Middle frontal gyrus (tissue), 1 donor: ENCODE data around the gene CNPY4.

Experiments used
- DNase-seq: peaks from one replicate; pipeline ENCODE4 v3.0.0-alpha.2; 2015; ENCODE audit warnings: low spot score; ENCODE audit errors: extremely low spot score

CNPY4 gene

GRCh38 chr7:100119072-100119969, at the start of gene CNPY4, which contains the start of gene TAF6:
Gene CNPY4 (plus strand): TSS chr7:100119634. CDS start chr7:100119745, 111 bp downstream.
Gene TAF6 (minus strand): TSS chr7:100119358. CDS start chr7:100114209, 5,149 bp downstream.
- DNase-seq: peak; percentile 86

- DNase-seq: no peak
Measured at GRCh38 chr7:100069991-100070390, 49.4 kb upstream of the CNPY4 start.

GRCh38 chr7:100071018-100071723, 48.3 kb upstream of the CNPY4 start:
- no peak for DNase-seq

GRCh38 chr7:100072462-100072861, 47.0 kb upstream of the CNPY4 start:
- DNase-seq: no peak

GRCh38 chr7:100074841-100075240, 44.6 kb upstream of the CNPY4 start:
- no peak for DNase-seq

DNA sequence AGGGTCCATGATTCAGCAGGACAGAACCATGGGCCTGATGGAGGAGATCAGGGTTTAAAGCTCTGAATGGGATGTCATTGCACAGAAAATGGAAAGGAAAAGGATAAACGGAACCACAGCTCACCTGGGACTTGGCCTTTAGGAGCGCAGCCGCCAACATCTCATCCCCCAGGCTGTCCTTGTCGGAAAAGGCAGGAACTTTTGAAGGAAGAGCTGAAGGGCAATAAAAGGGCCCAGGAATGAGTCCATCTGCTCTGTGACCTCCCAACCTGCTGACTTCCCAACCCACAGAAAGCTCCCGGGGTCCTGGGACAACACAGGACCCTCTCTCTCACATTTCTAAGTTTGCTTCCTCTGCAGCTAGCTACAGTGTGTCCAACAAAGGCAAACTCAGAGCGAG, 44.0 kb upstream of the CNPY4 start:
- DNase-seq: no peak

GRCh38 chr7:100077205-100077604, 42.2 kb upstream of the CNPY4 start:
- DNase-seq: no peak

DNA sequence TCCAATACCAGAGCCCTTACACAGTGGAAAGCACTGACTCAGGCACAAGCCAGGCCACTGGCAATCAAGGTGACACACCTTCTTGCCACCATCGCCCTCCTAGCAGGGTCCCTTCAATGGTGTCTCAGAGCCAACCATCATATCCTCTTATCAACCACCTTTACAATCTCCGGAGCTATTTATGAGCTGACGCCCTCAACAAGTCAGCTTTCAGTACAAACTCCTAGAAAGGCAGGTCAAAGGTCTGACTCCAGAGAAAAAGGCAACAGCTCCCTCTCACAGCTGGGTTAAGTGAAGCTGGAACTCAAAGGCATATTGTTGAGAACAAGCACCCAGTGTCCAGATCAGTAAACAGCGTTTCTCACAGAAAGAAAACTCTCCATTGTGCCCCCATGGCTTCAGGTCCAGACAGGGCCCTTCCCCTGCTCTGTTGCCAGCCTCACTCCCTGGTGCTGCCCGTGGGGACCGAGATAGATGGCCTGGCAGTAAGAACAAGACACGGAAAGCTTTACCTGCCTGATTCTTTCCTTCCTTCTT, 40.3 kb upstream of the CNPY4 start:
- DNase-seq: no peak

DNA sequence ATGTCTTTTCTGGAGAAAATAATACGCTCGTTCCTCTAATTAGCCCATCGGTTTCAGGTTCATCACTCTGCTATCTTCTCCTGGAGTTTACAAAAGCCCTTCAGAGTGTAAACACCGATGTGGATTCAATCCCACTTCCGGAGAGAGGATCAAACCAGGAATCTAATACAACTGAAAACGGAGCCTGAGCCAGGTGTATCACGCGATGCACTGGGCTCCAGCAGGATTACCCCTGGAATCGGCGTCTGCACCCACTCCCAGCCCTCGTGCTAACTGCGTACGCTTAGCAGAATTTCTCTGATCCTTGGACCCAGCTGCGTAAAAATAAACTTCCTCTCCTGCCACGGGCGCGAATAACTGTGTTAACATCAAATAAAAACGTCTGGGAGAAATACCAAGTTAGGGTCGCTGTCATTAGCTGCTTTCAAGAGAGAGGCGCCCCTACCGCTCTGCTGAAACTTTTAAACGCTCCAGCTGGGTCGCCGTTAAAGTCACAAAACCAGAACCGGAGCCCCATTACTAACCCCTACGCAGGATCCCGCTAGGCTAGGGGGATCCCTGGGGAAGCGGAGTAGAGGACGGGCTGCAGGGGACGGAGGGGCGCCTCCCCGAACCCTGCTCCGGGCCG, 38.4 kb upstream of the CNPY4 start:
- DNase-seq: no peak

DNA sequence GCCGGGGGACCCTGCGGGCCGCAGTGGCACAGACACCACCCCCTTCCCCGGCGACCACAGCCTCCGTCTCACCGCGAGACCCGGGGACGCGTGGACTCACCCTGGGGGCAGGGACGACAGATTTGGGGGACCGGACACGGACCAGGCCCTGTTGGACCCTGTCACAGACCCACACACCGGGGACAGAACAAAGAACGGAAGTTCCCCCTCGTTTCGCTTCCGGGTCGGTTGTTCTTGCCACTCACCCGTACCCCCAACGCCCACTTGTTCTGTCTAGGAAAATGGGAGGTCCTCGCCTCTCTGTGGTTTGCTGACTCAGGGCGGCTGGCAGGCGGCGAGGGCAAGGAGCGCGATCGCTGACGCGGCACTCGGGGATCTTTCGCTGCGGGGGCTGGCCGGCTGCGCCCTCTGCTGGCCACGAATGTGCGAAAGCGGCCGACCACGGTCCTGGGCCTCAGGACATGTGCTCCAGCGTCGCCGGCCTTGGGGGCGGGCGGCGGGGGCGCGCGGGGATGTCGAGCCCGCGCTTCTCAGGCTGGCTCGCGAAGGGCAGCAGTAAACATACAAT, 37.8 kb upstream of the CNPY4 start, which contains the start of gene ZNF3:
ZNF3 (minus strand) TSS at position 189 of the 568 bp plus-strand sequence. CDS start 4,366 bp downstream, outside the sequence.
- peak; percentile 98 for DNase-seq

DNA sequence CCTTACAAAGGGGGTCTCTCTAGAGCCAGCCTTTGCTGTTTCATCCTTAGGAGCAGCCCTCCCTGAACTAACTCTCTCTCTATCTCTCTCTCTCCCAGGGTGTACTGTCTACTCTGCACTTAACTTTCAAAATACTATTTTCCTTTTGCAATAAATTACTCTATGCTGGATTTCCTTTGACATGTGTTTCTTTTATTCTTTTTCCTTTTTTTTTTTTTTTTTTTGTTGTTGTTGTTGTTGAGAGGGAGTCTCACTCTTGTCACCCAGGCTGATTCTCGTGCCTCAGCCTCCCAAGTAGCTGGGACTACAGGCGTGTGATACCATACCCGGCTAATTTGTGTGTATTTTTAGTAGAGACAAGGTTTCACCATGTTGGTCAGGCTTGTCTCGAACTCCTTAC, 36.5 kb upstream of the CNPY4 start:
- no peak for DNase-seq

- no peak for DNase-seq
Measured at GRCh38 chr7:100085515-100085914, 33.9 kb upstream of the CNPY4 start.

DNA sequence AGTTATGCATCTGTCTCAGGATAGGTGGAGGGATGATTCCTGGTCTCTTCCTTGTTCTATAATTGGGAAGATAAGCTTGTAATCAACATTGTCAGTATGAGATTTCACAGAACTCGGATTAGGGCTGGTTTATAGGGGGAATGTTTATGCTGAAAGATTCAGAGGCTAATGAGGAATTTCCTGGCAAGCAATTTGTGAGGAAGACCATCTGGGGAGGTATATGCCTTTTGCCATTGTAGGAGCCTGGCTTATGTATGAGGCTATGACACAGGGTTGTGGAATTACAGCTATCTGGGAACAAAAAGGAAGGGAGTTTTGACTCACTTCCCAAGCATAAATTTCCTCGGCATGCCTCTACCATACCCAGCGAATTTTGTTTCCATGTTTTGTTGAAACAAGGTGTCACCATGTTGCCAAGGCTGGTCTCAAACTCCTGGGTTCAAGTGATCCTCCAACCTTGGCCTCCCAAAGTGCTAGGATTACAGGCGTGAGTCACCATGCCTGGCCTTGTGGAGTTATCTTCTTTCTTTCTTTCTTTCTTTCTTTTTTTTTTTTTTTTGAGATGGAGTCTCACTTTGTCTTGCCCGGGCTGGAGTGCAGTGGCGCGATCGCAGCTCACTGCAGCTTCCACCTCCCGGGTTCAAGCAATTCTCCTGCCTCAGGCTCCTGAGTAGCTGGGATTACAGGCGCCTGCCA, 32.2 kb upstream of the CNPY4 start:
- DNase-seq: no peak

GRCh38 chr7:100088095-100088620, 31.3 kb upstream of the CNPY4 start:
- DNase-seq: no peak

- DNase-seq: no peak
Measured at GRCh38 chr7:100088621-100089457, 30.6 kb upstream of the CNPY4 start, which contains the start of gene COPS6. Gene COPS6 (plus strand): TSS chr7:100088969. CDS start chr7:100088991, 22 bp downstream.

GRCh38 chr7:100089458-100090196, 29.8 kb upstream of the CNPY4 start:
- DNase-seq: no peak

DNA sequence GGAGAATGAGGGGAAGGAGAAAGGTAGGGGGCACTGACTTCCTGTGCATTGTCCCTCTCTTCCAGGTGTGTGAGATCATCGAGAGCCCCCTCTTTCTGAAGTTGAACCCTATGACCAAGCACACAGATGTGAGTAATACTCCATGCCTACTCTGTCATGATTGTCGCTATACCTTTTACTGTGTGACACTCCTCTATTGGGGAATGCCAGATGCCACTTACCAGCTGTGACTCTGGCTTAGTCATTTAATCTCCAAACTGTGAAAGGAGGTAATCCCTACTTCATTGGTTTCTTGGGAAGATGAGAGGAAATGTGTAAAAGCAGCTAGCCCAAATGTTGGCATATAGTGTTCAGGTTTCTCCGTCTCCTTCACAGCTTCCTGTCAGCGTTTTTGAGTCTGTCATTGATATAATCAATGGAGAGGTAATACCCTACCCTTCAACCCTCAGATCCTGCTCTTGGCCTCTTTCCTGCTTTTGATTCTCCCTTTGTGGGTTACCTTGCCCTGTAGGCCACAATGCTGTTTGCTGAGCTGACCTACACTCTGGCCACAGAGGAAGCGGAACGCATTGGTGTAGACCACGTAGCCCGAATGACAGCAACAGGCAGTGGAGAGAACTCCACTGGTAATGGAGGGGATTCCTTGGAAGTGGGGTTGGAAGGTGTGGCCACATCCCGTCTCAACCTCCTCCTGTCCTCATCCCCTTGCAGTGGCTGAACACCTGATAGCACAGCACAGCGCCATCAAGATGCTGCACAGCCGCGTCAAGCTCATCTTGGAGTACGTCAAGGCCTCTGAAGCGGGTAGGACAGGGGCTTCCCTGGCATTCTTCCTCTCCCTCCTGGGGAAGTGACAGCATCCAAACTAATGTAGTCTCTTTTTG, 28.7 kb upstream of the CNPY4 start:
- DNase-seq: no peak
